ENCODE data around the gene CPSF6. TPM values are rescaled to one million over a fixed set of nuclear protein-coding genes. Genes with fewer than 3 reads are reported as not detected.

CPSF6 gene
- total and polyA plus RNA-seq, 2 of the 8 experiments (the other 6 are each of a cell fraction or from before 2014, with no cell fraction given), result 92.7 to 167 TPM

DNA sequence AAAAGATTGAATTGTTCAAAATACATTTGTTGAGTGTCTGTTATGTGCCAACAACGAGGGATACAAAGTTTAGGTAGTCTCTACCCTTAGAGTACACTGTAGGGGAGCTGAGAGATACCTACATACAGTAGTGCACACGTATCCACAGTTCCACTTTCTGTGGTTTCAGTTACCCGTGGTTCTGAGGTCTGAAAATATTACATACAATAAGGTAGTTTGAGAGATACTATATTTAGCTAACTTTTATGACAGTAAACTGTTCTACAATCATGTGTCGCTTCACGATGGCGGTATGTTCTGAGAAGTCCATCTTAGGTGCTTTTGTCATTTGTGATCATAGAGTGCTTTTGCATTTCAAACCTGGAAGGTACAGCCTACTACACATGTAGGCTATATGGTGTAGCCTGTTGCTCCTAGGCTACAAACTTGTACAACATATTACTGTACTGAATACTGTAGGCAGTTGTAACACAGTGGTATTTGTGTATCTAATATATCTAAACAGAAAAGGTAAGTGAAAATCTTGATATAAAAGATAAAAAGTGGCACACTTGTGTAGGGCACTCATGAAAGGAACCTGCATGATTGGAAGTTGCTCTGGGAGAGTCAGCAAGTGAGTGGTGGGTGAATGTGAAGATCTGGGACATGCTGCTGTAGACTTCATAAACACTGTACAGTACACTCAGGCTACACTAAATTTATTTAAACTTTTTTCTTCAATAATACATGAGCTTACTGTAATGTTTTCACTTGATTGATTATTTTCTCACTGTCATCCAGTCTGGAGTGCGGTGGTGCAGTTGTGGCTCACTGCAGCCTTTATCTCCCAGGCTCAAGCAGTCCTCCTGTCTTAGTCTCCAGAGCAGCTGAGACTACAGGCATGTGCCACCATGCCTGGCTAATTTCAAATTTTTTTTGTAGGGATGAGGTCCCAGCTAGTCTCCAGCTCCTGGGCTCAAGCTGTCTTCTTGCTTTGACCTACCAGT, 4.0 kb downstream of the CPSF6 start (continued):
- TF ChIP-seq JUN (IDR thresholded peaks at IDR 0.05; ENCODE audit: low read depth, low read length), result no peak
